NCI-H1048 (cell line): ENCODE results near the gene BCAN.

Source experiments
- DNase-seq: peaks from one replicate; lab custom pipeline; 2025; lab: John Stamatoyannopoulos, UW

BCAN gene

GRCh38 chr1:156643049-156643777 lies 1.3 kb downstream of the BCAN start:
- no peak for DNase-seq

GRCh38 chr1:156643778-156644092 lies 1.8 kb downstream of the BCAN start:
- no peak for DNase-seq

DNA sequence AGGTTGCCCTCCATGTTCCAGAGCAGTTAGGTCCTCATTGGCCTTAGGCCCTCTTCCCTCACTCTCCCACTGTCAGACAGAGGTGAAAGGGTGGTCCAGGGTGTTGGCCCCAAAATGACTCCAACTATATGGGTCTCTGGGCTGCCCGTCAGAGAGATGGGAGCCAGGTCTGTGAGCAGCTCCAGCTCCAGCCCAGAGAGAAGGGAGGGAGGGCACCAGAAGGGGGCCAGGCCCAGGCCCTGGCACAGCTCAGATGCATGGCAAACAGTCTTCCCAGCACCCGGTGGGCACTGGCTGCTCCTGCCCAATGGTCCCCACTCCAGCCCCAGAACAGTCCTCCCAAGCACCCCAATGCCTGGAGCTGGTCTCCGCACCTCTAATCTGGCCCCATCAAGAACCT lies 2.2 kb downstream of the BCAN start:
- no peak for DNase-seq

- DNase-seq = no peak
These were observed 2.7 kb downstream of the BCAN start for GRCh38 chr1:156644640-156645039.

DNA sequence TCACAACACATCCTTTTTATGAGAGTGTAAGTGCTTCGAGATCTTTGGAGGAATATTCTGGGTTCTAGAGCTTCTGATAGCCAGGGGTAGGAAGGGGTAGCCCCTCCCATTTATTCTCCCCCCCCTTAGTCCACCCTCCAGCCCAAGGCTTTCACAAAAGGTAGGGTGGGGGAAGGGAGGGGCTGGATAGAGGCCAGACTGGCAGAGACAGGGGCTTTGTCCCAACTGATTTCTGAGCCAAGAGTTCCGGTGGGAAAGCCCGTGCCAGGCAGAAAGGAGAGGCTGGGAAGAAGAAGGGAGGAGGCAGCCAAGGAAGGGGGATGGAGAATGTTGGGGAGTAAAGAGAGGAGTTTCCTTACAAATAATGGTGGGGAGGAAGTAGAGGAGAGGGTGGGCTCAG lies 3.1 kb downstream of the BCAN start:
- DNase-seq = no peak

DNA sequence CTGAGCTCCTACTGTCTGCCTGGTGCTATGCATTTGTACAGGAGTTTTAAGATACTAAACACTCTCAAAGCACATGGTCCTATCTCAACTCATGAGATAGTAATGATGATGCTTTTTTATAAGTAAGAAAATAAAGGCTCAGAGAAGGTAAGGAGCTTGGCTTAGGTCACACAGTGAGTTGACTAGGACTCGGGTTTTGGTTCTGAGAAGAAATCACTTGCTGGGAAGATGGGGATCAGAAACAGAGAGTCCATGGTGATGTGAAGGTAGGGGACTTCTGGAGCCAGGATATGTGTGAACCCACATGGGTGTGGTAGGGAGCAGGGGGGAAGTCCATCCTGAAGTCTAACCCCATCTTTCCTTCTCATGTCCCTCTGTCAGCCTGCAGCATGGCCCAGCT lies 3.7 kb downstream of the BCAN start:
- no peak for DNase-seq

GRCh38 chr1:156646738-156647211 lies 4.9 kb downstream of the BCAN start:
- no peak for DNase-seq

DNA sequence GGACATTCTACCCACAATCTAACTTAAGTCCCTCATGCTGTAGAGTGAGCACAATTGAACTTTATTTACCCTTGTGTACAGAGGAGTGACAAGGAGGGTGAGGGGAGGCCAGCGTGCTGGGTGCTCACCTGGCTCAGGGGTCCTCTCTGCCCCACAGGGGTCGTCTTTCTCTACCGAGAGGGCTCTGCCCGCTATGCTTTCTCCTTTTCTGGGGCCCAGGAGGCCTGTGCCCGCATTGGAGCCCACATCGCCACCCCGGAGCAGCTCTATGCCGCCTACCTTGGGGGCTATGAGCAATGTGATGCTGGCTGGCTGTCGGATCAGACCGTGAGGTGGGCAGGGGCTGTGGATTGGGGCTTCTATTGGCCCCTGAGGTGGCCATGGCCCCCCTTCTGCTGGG lies 5.4 kb downstream of the BCAN start:
- DNase-seq = no peak

DNA sequence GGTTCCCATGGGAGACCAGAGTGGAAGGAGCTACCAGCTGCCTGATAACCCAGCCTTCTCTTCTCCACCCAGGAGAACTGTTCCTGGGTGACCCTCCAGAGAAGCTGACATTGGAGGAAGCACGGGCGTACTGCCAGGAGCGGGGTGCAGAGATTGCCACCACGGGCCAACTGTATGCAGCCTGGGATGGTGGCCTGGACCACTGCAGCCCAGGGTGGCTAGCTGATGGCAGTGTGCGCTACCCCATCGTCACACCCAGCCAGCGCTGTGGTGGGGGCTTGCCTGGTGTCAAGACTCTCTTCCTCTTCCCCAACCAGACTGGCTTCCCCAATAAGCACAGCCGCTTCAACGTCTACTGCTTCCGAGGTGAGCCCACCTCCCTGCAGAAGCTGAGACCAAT lies 6.6 kb downstream of the BCAN start:
- DNase-seq = no peak

DNA sequence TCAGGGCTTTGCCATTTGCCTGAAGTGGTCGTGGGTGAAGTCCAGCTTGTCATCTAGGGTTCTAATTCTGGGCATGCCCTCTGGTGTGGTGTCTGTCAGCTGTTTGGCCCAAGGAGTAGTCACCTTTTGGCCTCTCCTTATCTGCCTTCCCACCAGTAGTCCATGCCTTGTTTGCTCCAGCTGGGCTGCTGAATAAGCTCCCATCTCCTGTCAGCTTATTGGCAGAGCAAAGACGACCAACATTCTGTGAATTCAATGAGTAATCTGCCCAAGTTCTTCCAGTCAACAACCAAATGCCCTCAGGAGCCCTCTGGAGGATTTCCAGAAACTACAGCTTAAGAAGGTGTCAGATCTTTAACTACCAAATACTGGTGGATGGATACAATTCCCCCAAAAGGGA lies 7.0 kb downstream of the BCAN start:
- DNase-seq = no peak

DNA sequence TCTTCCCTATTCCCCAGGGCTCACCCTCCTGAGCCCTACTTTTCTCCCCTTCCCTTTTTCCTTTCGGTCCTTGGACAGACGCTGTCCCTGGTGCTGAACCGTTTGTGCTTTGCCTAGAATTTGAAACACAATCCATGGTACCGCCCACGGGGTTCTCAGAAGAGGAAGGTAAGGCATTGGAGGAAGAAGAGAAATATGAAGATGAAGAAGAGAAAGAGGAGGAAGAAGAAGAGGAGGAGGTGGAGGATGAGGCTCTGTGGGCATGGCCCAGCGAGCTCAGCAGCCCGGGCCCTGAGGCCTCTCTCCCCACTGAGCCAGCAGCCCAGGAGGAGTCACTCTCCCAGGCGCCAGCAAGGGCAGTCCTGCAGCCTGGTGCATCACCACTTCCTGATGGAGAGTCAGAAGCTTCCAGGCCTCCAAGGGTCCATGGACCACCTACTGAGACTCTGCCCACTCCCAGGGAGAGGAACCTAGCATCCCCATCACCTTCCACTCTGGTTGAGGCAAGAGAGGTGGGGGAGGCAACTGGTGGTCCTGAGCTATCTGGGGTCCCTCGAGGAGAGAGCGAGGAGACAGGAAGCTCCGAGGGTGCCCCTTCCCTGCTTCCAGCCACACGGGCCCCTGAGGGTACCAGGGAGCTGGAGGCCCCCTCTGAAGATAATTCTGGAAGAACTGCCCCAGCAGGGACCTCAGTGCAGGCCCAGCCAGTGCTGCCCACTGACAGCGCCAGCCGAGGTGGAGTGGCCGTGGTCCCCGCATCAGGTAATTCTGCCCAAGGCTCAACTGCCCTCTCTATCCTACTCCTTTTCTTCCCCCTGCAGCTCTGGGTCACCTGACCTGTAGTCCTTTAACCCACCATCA lies 10.4 kb downstream of the BCAN start:
- peak; percentile 51 for DNase-seq

- no peak for DNase-seq
These were observed 11.1 kb downstream of the BCAN start for GRCh38 chr1:156652992-156653355.

DNA sequence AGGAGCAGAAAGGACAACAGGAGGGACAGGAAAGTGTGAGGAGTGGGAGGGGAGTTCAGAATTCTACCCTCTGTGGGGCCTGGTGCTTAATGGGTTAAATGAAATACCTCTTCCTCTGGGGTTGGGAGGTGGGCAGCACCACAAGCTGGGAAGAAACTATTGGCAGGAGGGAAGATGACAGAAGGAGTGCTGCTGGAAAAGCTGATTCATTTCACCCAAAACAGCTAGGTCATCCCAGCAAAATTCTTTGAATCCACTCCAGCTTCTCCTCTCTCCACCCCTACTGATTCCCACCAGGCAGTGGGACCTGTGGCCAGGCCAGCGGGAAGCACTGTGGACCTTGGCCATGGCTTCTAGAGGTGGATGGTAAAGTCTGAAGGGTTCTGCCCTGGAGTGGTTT lies 12.8 kb downstream of the BCAN start:
- DNase-seq = no peak

GRCh38 chr1:156655151-156655903 lies 13.4 kb downstream of the BCAN start:
- DNase-seq = no peak

DNA sequence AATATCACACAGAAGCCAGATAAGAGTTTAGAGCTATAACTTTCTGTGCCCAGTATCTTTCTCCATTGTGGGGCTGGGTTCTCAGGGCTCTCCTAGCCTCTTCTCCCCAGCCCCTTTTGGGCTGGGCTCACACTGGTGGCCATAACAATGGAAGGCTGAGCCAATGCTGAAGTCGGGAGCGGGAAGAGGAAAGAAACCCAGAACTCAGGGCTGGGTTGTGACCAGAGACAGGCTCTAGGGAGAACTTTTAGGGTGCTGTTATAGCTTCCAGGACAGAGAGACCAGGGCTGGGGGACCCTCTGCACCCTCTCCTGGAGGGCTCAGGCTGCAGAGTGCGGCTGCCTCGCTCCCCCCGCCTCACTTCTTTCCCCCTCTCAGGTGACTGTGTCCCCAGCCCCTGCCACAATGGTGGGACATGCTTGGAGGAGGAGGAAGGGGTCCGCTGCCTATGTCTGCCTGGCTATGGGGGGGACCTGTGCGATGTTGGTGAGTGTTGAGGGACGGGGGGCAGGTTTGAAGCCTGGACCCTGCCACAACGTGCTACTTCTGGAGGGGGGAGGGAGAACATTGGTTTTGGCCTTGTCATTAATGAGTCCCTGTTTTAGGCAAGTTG lies 14.1 kb downstream of the BCAN start:
- DNase-seq = no peak

DNA sequence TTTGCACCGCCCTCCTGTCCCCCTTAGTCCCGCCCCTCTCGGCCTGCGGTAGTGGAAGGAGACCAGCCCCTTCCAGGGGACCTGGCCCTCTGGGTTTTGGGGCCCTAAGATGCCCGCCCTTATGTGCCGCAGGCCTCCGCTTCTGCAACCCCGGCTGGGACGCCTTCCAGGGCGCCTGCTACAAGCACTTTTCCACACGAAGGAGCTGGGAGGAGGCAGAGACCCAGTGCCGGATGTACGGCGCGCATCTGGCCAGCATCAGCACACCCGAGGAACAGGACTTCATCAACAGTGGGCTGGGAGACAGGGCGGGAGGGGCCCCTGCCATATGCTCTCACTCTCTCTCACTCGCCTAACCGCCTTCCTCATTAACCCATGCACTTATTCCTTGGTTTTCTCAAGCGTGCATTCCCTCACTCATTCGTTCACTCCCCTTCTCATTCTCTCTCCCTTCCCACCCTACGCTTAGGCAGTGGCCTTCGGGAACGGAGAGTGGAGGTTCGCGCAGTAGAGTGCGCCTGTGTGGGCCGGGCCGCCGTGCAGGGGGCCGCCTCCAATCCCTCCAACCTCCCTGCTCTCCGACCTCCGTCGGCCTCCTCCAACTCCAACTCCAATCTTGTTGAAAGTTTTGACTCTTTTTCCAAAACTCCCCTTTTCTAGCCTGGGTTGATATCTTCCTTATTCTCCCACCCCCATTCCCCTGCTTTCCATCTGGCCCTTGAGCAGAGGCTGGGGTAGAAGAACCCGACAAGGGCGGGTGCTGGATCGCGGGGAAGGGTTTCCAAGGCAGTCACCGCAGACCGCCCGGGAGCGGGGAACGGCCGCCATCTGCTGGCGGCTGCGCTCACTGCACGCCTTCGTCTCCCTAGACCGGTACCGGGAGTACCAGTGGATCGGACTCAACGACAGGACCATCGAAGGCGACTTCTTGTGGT lies 15.2 kb downstream of the BCAN start:
- DNase-seq = no peak

DNA sequence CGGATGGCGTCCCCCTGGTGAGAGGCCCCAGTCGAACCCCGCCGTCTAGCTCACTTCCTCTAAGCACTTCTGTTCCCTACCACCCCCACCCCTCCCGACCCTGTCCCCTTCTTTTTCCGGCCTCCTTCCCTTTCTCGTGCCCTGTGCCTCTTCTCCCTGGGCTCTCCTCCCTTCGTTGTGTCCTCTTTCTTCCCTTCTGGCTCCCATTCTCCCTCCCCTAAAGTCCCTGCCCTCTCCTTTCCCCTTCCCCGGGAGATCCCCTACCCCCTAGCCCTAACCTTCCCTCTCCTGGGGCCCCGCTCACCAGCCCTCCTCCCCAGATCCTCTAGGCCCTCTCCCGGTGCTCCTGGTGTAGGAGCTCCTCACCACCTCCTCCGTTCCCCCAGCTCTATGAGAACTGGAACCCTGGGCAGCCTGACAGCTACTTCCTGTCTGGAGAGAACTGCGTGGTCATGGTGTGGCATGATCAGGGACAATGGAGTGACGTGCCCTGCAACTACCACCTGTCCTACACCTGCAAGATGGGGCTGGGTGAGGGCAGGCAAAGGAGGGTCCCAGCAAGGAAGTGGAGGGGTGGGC lies 15.9 kb downstream of the BCAN start:
- no peak for DNase-seq

DNA sequence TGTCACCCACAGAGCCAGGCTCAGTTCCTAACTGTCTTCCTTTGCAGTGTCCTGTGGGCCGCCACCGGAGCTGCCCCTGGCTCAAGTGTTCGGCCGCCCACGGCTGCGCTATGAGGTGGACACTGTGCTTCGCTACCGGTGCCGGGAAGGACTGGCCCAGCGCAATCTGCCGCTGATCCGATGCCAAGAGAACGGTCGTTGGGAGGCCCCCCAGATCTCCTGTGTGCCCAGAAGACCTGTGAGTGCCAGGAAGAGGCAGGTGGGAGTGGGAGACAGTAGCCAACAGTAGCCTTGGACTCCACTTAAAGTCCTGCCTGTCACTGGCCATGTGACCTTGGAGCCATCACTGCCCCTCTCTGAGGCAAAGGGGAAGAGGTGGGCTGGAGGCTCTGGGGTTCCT lies 16.6 kb downstream of the BCAN start:
- DNase-seq = no peak

GRCh38 chr1:156658945-156659574 lies 17.1 kb downstream of the BCAN start:
- no peak for DNase-seq

DNA sequence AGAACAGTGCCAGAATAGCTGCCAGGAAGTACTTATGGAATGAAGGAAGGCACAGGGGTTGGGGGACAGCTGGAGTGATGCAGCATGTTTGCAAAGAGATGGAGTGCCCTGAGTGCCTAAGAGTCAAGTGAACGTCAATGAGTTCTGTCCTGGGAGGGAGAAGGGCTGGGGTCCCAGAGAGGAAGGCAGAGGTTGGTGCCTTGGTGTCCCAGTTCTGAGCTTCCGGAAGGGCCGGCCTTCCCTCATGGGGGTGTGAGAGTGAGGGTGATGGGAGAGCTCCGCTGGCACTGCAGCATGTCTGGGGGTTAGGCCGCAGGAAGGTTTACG lies 17.7 kb downstream of the BCAN start:
- no peak for DNase-seq
